Measurements from ENCODE around the gene KCTD17. TPM values are rescaled to one million over a fixed set of nuclear protein-coding genes. Genes with fewer than 3 reads are reported as not detected.

The KCTD17 gene
- total and polyA plus RNA-seq, 2 of the 13 experiments (the other 11 are each of a cell fraction or from before 2014, with no cell fraction given), result 5.3 to 11.7 TPM

DNA sequence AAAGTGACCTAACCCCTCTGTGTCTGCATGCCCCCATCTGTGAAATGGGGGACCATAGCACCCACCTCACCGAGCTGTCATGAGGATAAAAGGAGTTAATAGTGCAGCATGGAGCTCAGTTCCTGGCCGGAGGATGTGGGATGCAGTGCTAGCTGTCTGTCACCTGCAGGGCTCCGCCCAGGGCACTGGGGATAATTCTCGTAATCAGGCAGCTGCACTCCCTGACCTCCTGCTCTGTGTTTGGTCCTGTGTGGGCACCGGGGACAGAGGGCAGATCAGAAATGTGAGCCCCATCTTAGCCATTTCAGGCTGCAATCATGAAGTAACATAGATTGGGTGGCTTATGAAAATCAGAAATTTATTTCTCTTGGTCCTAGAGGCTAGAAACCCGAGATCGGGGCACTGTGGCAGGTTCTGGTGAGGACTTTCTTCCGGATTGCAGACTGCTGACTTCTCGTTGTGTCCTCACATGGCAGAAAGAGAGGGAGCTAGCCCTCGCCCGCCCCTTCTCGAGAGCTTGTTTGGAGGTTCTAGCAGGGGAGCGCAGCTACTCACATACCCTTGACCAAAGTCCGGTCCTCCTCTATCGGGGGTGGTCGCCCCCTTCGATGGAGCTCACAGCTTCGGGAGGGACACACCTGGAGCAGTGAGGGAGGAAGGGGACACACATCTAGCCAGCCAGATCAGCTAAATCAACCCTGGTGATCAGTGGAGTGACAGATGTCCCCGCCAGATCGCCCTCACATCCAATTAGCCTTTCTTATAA lies 3.2 kb downstream of the KCTD17 start:
- intact Hi-C loops (cut with micrococcal nuclease; ENCODE audit: unreplicated experiment) (no loop called here), in situ Hi-C loops (cut with HindIII; ENCODE audit: extremely low pct_ligation_motif_present, low pct_unique_long_range_greater_than_20kb) (no loop called here)
- no peaks in the 10 kb centered on the region; a peak in 1 of 5 replicates for H3K36me3 ChIP-seq (replicated peaks in 1 of 2; ENCODE audit: control insufficient read depth in 1 of 2, insufficient read depth in 2 of 2, low read length in 2 of 2)
- TF ChIP-seq ZNF460 (CRISPR knock-in tag; IDR thresholded peaks at IDR 0.05; ENCODE audit: borderline replicate concordance) (no peak), ZNF207 (IDR thresholded peaks at IDR 0.05; ENCODE audit: borderline replicate concordance) (no peak), RFXANK (CRISPR knock-in tag; IDR thresholded peaks at IDR 0.05) (no peak), ZNF768 (CRISPR knock-in tag; IDR thresholded peaks at IDR 0.05) (peak; percentile 61)
- no peak overlapping the region for H3K27ac ChIP-seq (ENCODE audit: extremely low read length, insufficient read depth, low read length)
- no peak overlapping the region for H2AFZ ChIP-seq (ENCODE audit: low read length)
- peaks cover 0 to 9% of the 10 kb centered on the region in 2 experiments; a peak in 2 of 5 replicates for H3K27me3 ChIP-seq (ENCODE audit: control insufficient read depth in 1 of 2, insufficient read depth in 2 of 2, low read length in 2 of 2)
- WGBS (ENCODE audit: low lambda C conversion rate), result 79% methylated on average over 18 of the region's 20 CpGs
- ATAC-seq (no peak), FAIRE-seq (no peak), DNase-seq (ENCODE audit: low spot score) (no peak)
- no peak overlapping the region for H3K4me2 ChIP-seq (ENCODE audit: low read depth, low read length)
- BruUV-seq (replicated peaks), result no TSS peak
- no peaks in the 10 kb centered on the region for H3K79me2 ChIP-seq (ENCODE audit: insufficient read depth, low read length)
- no peaks in the 10 kb centered on the region for H3K9me3 ChIP-seq (ENCODE audit: low read length)
- POLR2A ChIA-PET, result interaction anchor here (0.8 to 2.2 kb wide), 4 partner anchors 10 to 36 kb away, joined by 3 to 6 read pairs (median 4); partner anchors contain the start of genes MPST and TST
- no peak overlapping the region for H3K9ac ChIP-seq (ENCODE audit: insufficient read depth, low read depth, low read length)
- H3K4me3 ChIP-seq (replicated peaks in 1 of 3; ENCODE audit: insufficient read depth in 1 of 3, low read depth in 2 of 3, low read length in 3 of 3), result no peak overlapping the region
- CTCF ChIA-PET (ENCODE audit: low intra/inter-chr PET ratio, low total read pairs), result no interaction called here
- peaks cover 57% of the 10 kb centered on the region for H3K4me1 ChIP-seq (ENCODE audit: insufficient read depth, low read length)
- no peaks in the 10 kb centered on the region for H4K20me1 ChIP-seq (ENCODE audit: insufficient read depth, low read length)

GRCh38 chr22:37056246-37056645 lies 4.7 kb downstream of the KCTD17 start:
- no peak overlapping the region for H3K9ac ChIP-seq (ENCODE audit: insufficient read depth, low read depth, low read length)
- H3K9me3 ChIP-seq (ENCODE audit: low read length), result no peaks in the 10 kb centered on the region
- H3K4me3 ChIP-seq (replicated peaks in 1 of 3; ENCODE audit: insufficient read depth in 1 of 3, low read depth in 2 of 3, low read length in 3 of 3), result no peak overlapping the region
- H3K4me2 ChIP-seq (ENCODE audit: low read depth, low read length), result no peak overlapping the region
- no peak overlapping the region for H3K27ac ChIP-seq (ENCODE audit: extremely low read length, insufficient read depth, low read length)
- no peaks in the 10 kb centered on the region; a peak in 1 of 5 replicates for H3K36me3 ChIP-seq (replicated peaks in 1 of 2; ENCODE audit: control insufficient read depth in 1 of 2, insufficient read depth in 2 of 2, low read length in 2 of 2)
- CTCF ChIA-PET (ENCODE audit: low intra/inter-chr PET ratio, low total read pairs), result no interaction called here
- no peak overlapping the region for H2AFZ ChIP-seq (ENCODE audit: low read length)
- ATAC-seq (no peak), FAIRE-seq (no peak), DNase-seq (ENCODE audit: low spot score) (no peak)
- intact Hi-C loops (cut with micrococcal nuclease; ENCODE audit: unreplicated experiment), result no loop called here
- no peaks in the 10 kb centered on the region for H3K27me3 ChIP-seq (ENCODE audit: control insufficient read depth in 1 of 2, insufficient read depth in 2 of 2, low read length in 2 of 2)
- H4K20me1 ChIP-seq (ENCODE audit: insufficient read depth, low read length), result no peaks in the 10 kb centered on the region
- 94% methylated on average over 13 of the region's 13 CpGs for WGBS (ENCODE audit: low lambda C conversion rate)
- H3K79me2 ChIP-seq (ENCODE audit: insufficient read depth, low read length), result no peaks in the 10 kb centered on the region
- POLR2A ChIA-PET, result no interaction called here
- in situ Hi-C loops (cut with HindIII; ENCODE audit: extremely low pct_ligation_motif_present, low pct_unique_long_range_greater_than_20kb), result no loop called here
- peaks cover 48% of the 10 kb centered on the region for H3K4me1 ChIP-seq (ENCODE audit: insufficient read depth, low read length)
- no TSS peak for BruUV-seq (replicated peaks)
- TF ChIP-seq CBX5 (CRISPR knock-in tag; IDR thresholded peaks at IDR 0.05; ENCODE audit: borderline replicate concordance), result no peak
- no peak for TF ChIP-seq ZNF232 (CRISPR knock-in tag; IDR thresholded peaks at IDR 0.05; ENCODE audit: borderline replicate concordance)
- no peak for TF ChIP-seq RFX1 (IDR thresholded peaks at IDR 0.05)
- TF ChIP-seq RXRA (CRISPR knock-in tag; IDR thresholded peaks at IDR 0.05), result no peak
- TF ChIP-seq PAX8 (CRISPR knock-in tag; IDR thresholded peaks at IDR 0.05; ENCODE audit: borderline replicate concordance), result no peak
- no peak for TF ChIP-seq U2AF1 (optimal IDR thresholded peaks at IDR 0.05; ENCODE audit: low read depth, low read length)
- no peak for TF ChIP-seq ZNF564 (CRISPR knock-in tag; IDR thresholded peaks at IDR 0.05)
- TF ChIP-seq, protein P1, sequence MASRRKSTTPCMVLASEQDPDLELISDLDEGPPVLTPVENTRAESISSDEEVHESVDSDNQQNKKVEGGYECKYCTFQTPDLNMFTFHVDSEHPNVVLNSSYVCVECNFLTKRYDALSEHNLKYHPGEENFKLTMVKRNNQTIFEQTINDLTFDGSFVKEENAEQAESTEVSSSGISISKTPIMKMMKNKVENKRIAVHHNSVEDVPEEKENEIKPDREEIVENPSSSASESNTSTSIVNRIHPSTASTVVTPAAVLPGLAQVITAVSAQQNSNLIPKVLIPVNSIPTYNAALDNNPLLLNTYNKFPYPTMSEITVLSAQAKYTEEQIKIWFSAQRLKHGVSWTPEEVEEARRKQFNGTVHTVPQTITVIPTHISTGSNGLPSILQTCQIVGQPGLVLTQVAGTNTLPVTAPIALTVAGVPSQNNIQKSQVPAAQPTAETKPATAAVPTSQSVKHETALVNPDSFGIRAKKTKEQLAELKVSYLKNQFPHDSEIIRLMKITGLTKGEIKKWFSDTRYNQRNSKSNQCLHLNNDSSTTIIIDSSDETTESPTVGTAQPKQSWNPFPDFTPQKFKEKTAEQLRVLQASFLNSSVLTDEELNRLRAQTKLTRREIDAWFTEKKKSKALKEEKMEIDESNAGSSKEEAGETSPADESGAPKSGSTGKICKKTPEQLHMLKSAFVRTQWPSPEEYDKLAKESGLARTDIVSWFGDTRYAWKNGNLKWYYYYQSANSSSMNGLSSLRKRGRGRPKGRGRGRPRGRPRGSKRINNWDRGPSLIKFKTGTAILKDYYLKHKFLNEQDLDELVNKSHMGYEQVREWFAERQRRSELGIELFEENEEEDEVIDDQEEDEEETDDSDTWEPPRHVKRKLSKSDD (CRISPR knock-in tag; IDR thresholded peaks at IDR 0.05; ENCODE audit: low read depth), result no peak
- TF ChIP-seq ZNF773 (CRISPR knock-in tag; IDR thresholded peaks at IDR 0.05; ENCODE audit: borderline replicate concordance), result no peak
- TF ChIP-seq EZH2 (conservative IDR thresholded peaks at IDR 0.05; ENCODE audit: low read depth, low read length), result no peak
